Skin of body (tissue), 3 donors: ENCODE results near the gene PPM1M. TPM values are rescaled to one million over a fixed set of nuclear protein-coding genes. Genes with fewer than 3 reads are reported as not detected.

ENCODE experiments used
- DNase-seq: peaks from one replicate; lab custom pipeline; 2025; lab: John Stamatoyannopoulos, UW
- small RNA-seq: library from RNA; depleted of rRNA; stranded (forward); fragments of <200 nt; gene quantifications from one replicate; pipeline ENCODE3, GENCODE V24; 2014; ENCODE audit warnings: low replicate concordance
- total RNA-seq: library from RNA; depleted of rRNA; stranded (reverse); fragments of >200 nt; gene quantifications from one replicate; pipeline ENCODE4 v1.2.3, GENCODE V29; 2014

PPM1M gene
- total RNA-seq, 1 donor from 2014 or later, result 9.5 TPM

DNA sequence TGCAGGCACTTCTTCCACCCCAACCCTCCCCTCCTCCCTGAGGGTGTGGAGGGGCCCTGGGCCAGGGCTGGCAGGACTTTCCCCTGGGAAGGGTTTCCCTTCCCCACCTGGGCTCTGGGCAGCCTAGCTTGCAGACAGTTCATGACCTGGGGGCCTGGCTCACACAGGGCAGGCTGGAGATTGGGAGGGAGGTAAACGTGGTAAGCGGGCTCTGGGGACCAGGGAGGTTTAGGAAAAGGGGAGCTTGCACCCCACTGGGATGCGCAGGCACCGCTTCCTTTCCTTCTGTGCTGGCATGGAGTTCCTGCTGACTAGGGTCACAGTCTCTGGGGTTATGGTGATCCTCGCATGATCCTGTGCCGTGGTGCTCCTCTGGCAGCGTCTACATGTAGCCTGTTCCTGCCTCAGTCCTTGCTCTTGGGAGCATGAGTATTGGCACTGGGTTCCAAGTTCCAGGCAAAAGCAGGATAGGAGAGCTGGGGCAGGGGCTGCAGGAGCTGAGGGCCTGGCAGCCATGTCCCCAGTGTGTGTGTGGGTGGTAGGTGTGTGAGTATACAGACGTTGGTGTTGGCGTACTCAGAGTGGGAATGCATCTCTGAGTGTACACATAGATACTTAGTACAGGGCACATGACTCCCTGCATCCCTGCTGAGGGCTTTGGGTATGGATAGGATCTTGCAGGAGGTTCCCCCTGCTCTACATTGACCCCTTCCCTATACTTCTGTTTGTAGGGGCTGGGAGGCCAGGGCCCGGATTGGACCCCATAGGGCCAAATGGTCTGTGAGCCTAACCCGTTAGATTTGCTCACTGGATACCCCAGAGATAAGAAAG lies 49.0 kb downstream of the PPM1M start:
- DNase-seq, result no peak

DNA sequence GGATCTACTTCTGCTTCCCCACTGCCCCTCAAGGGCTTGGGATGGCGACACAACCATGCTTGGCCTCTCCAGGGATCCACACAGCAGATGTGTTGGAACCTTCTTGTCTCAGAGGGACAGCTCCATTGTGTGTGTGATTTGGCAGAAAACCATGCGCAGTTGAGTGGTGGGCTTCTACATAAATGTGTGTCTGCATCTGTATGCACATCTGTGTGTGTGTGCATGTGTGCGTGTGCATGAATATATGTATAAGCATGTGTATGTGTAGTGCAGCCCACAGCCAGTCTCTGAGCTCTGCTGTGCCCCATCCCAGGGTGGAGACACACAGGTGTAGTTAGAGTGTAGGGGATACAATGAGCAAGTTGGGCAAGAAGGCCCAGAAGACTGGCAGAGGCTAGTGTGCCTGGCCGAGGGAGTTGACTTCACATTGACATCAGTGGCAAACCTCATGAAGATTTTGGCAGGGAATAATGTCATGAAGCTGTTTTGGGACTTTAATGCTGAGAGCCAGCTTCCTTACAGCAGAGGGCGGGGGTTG lies 50.2 kb downstream of the PPM1M start:
- DNase-seq, result no peak

DNA sequence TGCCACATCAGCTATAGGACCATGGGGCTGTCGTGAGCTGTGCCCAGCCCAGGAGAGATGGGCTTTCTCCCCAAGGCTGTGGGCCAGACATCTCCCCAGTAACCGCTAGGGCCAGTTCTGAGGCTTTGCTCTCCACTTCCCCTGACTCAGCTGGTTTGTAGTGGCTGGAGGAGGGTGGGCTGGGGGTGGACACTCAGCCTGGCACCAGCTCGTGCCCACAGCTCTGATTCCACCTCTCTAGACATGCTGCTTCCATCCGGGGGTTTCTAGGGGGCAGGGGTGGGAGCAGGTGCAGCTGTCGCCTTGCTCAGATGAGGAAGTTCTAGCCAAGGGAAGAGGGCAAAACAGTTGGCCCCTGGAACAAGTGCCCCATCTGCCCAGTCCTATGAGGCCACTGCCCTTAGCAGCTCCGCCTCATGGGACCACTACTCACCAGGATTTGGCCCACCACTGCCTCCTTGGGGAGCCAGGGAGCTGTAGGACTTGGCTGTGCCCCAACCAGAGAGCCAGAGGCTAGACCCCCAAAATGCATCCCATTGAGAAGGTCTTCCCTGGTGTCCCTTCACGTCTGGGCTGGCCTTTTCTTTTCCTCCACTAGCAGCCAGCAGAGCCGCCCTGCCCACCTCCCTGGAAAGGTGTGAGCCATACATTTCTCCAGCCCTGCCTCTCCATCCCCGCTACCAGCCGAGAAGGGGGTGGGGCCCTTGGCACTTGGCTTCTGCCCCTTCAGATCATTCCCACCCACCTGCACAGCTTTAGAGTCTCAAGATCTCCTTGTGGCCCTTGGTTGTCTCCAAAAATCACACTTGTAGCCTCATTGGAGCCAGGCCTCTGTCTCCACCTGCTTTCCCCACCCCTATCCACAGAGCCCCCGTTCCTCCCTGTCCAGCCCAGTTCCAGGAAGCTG lies 51.9 kb downstream of the PPM1M start:
- no peak for DNase-seq

DNA sequence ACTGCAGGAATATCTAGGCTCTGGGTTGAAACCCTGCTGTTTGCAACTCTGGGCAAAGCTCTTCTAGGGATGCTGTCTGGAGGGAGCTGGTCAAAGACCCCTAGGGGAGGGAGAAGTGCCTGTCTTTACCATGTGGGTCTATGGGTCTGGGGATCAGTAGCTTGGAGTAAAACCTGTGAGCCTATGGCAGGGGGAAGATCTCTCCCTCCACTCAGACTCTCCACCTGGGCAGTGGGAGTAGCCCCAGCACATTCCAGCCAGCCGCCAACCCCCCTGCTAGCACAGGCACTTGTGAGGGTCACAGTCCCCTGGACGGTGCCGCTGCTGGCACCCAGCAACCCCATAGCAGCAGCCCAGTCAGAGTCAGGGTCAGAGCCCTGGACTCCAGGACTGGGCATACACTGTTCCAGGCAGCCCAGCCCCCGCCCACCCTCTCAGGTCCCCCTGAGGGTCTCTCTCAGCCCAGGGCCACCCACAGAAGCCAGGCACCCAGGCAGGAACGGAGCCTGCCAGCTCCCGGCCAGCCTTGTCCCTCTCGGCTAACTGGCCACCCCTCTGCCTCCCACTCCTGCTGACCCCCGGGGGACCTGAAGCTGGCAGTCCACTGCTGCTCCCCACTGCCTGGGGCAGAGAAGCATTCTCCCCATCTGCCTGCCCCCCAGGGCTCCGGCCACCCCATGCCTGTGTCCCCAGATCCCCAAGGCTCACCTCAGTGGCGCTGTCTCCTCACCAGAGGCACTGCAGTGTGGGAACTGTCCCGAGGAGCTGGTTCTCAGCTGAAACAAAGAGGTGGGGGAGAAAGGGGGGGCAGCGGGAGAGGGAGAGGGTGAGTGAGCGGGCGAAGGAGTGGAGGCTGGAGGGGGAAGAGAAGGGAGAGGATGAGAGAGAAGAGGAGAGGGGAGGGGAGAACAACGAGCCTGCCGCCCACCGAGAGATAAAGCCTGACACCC lies 52.9 kb downstream of the PPM1M start:
- DNase-seq, result no peak

DNA sequence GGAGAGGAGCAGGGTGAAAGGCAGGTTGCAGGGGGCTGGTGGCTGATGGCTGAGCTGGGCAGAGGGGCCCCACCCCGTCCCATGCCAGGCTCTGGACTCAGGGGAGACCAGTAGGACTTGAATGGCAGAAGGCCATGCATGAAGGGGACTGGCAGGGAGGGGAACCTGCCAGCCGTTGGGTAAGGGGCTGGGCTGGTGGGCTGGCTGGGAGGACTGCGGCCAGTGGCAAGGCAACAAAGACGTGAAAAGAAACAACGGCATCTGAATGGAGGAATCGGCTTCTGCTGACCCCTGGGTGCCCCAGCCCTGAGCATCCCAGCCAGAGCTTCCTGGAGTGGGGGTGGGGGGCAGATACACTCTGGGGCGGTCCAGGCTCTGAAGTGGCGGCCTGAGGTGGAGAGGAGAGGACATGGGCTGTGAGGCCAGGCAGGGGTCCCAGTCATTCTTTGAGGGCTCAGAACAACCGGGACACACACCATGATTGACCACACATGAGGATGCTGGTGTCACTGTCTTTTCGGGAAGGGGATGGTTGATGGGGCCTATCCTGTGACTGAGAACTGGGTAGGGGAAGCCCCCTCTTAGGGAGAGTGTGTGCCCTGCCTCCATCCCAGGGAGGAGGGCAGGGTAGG lies 53.8 kb downstream of the PPM1M start:
- DNase-seq, result no peak

Small RNAs within 50 kb of the gene (small RNA-seq; reads per million reads assigned to genes)
- gene MIR135A1 (0.09 reads per million), gene MIRLET7G (3,725 reads per million, percentile 99 among the genes with 10 or more reads in this experiment)

Other genes with a start within 250 kb of the PPM1M start
- gene RPL29, start 249.9 kb upstream of the PPM1M start, total RNA-seq, result 933 TPM
- 18.0 TPM for gene DUSP7, start 189.2 kb upstream of the PPM1M start, total RNA-seq
- gene POC1A, start 91.3 kb upstream of the PPM1M start, total RNA-seq, result 4.6 TPM
- gene ALAS1, start 47.6 kb upstream of the PPM1M start, total RNA-seq, result 31.4 TPM
- gene TLR9, start 20.1 kb upstream of the PPM1M start, total RNA-seq, result not detected
- 24.5 TPM for gene TWF2, start 6.6 kb upstream of the PPM1M start, total RNA-seq
- gene WDR82, start 32.9 kb downstream of the PPM1M start, total RNA-seq, result 61.7 TPM
- 7.0 TPM for gene GLYCTK, start 42.1 kb downstream of the PPM1M start, total RNA-seq
- 5.4 TPM for gene DNAH1, start 70.6 kb downstream of the PPM1M start, total RNA-seq
- 63.9 TPM for gene BAP1, start 164.2 kb downstream of the PPM1M start, total RNA-seq
- gene PHF7, start 164.9 kb downstream of the PPM1M start, total RNA-seq, result 6.6 TPM
- gene SEMA3G, start 199.3 kb downstream of the PPM1M start, total RNA-seq, result 16.2 TPM
- 98.9 TPM for gene TNNC1, start 208.3 kb downstream of the PPM1M start, total RNA-seq
- gene NISCH, start 209.8 kb downstream of the PPM1M start, total RNA-seq, result 74.1 TPM
- gene STAB1, start 249.6 kb downstream of the PPM1M start, total RNA-seq, result 42.4 TPM